DOHH2 (cell line): Measurements from ENCODE around the gene IGFL4.

Experiments
- H3F3A ChIP-seq: fragments of 200-600 bp; sonication (generic), shearing (Covaris generic); 2 replicates; pipeline ENCODE4 v1.6.0; 2016; ENCODE audit warnings: antibody characterized with exemption, mild to moderate bottlenecking; ENCODE audit not compliant: control insufficient read depth, insufficient read depth
- H3K27ac ChIP-seq: fragments of 200-600 bp; sonication (generic); 2 replicates; pipeline ENCODE4 v1.5.1; 2014; ENCODE audit warnings: low read depth, mild to moderate bottlenecking, low read length, moderate library complexity
- H3K27me3 ChIP-seq: fragments of 200-600 bp; sonication (generic); 2 replicates; pipeline ENCODE4 v1.6.1; 2014; ENCODE audit warnings: mild to moderate bottlenecking, low read length, mixed read lengths; ENCODE audit not compliant: control insufficient read depth
- H3K36me3 ChIP-seq: fragments of 200-600 bp; sonication (generic); 2 replicates; pipeline ENCODE4 v1.6.1; 2014; ENCODE audit warnings: mild to moderate bottlenecking, low read length, moderate library complexity, mixed read lengths; ENCODE audit not compliant: control insufficient read depth
- H3K4me1 ChIP-seq: fragments of 200-600 bp; sonication (generic); 2 replicates; pipeline ENCODE4 v1.6.1; 2014; ENCODE audit warnings: mild to moderate bottlenecking, low read length, mixed read lengths; ENCODE audit not compliant: control insufficient read depth
- H3K4me2 ChIP-seq: fragments of 200-600 bp; sonication (generic); 2 replicates; pipeline ENCODE4 v1.6.0; 2014; ENCODE audit warnings: mild to moderate bottlenecking, low read length, moderate library complexity
- H3K4me3 ChIP-seq: fragments of 200-600 bp; sonication (generic); 2 replicates; pipeline ENCODE4 v1.5.1; 2014; ENCODE audit warnings: mild to moderate bottlenecking, low read length, mixed read lengths
- H3K79me2 ChIP-seq: fragments of 200-600 bp; sonication (generic); 2 replicates; pipeline ENCODE4 v1.6.1; 2014; ENCODE audit warnings: mild to moderate bottlenecking, low read length, mixed read lengths; ENCODE audit not compliant: control insufficient read depth
- H3K9me2 ChIP-seq: fragments of 200-600 bp; sonication (generic); replicated peaks from 2 replicates; pipeline ENCODE4 v1.6.1; 2014; ENCODE audit warnings: mild to moderate bottlenecking, low read length, mixed read lengths; ENCODE audit not compliant: control insufficient read depth
- H3K9me3 ChIP-seq: fragments of 200-600 bp; sonication (generic); 2 replicates; pipeline ENCODE4 v1.6.1; 2014; ENCODE audit warnings: antibody characterized with exemption, low read length, mixed read lengths; ENCODE audit not compliant: control insufficient read depth, insufficient read depth
- H4K20me1 ChIP-seq: fragments of 200-600 bp; sonication (generic); 2 replicates; pipeline ENCODE4 v1.6.0; 2014; ENCODE audit warnings: low read depth, mild to moderate bottlenecking, antibody characterized with exemption, low read length, moderate library complexity; ENCODE audit not compliant: control insufficient read depth, insufficient read depth
- CTCF ChIP-seq: fragments of 200-600 bp; sonication (generic); IDR thresholded peaks from one replicate; pipeline ENCODE4 v1.5.1; 2014; ENCODE audit warnings: antibody characterized with exemption, mild to moderate bottlenecking, low read depth, low read length; ENCODE audit not compliant: poor library complexity, severe bottlenecking
- EZH2phosphoT487 ChIP-seq: fragments of 200-600 bp; sonication (generic); IDR thresholded peaks from 2 replicates; pipeline ENCODE4 v1.6.1; 2017; ENCODE audit warnings: borderline replicate concordance, mild to moderate bottlenecking, antibody characterized with exemption, low read length, moderate library complexity, mixed read lengths

IGFL4 gene

GRCh38 chr19:46036744-46037128, 4.1 kb downstream of the IGFL4 start:
- Histone ChIP-seq H3K4me3 (no peak overlapping the region), H3K27ac (no peak overlapping the region), H3K9me3 (peaks cover 12% of the 10 kb centered on the region; the same call in 1 of the 2 replicates), H3K4me2 (no peak overlapping the region), H3K27me3 (peaks cover 15% of the 10 kb centered on the region), H3K4me1 (no peaks in the 10 kb centered on the region), H4K20me1 (no peaks in the 10 kb centered on the region), H3F3A (no peaks in the 10 kb centered on the region), H3K79me2 (no peaks in the 10 kb centered on the region), H3K36me3 (no peaks in the 10 kb centered on the region), H3K9me2 (no peaks in the 10 kb centered on the region)
- TF ChIP-seq CTCF (no peak), EZH2phosphoT487 (no peak)

GRCh38 chr19:46035986-46036743, 4.6 kb downstream of the IGFL4 start:
- H4K20me1 ChIP-seq: no peaks in the 10 kb centered on the region
- no peaks in the 10 kb centered on the region for H3K9me2 ChIP-seq
- H3K9me3 ChIP-seq: peaks cover 12% of the 10 kb centered on the region; the same call in 1 of the 2 replicates
- no peaks in the 10 kb centered on the region for H3K36me3 ChIP-seq
- no peaks in the 10 kb centered on the region for H3K79me2 ChIP-seq
- H3K4me1 ChIP-seq: no peaks in the 10 kb centered on the region
- TF ChIP-seq EZH2phosphoT487: no peak
- TF ChIP-seq CTCF: no peak
- H3F3A ChIP-seq: no peaks in the 10 kb centered on the region
- H3K4me2 ChIP-seq: no peak overlapping the region
- peaks cover 12% of the 10 kb centered on the region for H3K27me3 ChIP-seq
- no peak overlapping the region for H3K4me3 ChIP-seq
- no peak overlapping the region for H3K27ac ChIP-seq

GRCh38 chr19:46035546-46035945, 5.3 kb downstream of the IGFL4 start:
- Histone ChIP-seq H3K9me3 (peaks cover 12% of the 10 kb centered on the region; the same call in 1 of the 2 replicates), H3K9me2 (no peaks in the 10 kb centered on the region), H3K4me3 (no peak overlapping the region), H3F3A (no peaks in the 10 kb centered on the region), H3K4me1 (no peaks in the 10 kb centered on the region), H3K79me2 (no peaks in the 10 kb centered on the region), H3K27ac (no peak overlapping the region), H3K36me3 (no peaks in the 10 kb centered on the region), H3K27me3 (peaks cover 5% of the 10 kb centered on the region; the same call in 1 of the 2 replicates), H3K4me2 (no peak overlapping the region), H4K20me1 (no peaks in the 10 kb centered on the region)
- TF ChIP-seq CTCF (no peak), EZH2phosphoT487 (no peak)
